Kidney glomerular epithelial cell (primary cell): ENCODE data around the gene KCNT1.

Experiments
- DNase-seq: peaks from one replicate; lab custom pipeline; 2025; lab: John Stamatoyannopoulos, UW

The KCNT1 gene

GRCh38 chr9:135747311-135747710 lies 45.3 kb downstream of the KCNT1 start:
- DNase-seq, result no peak

GRCh38 chr9:135748676-135749075 lies 46.7 kb downstream of the KCNT1 start:
- DNase-seq, result no peak

GRCh38 chr9:135749171-135750045 lies 47.4 kb downstream of the KCNT1 start:
- DNase-seq, result no peak

DNA sequence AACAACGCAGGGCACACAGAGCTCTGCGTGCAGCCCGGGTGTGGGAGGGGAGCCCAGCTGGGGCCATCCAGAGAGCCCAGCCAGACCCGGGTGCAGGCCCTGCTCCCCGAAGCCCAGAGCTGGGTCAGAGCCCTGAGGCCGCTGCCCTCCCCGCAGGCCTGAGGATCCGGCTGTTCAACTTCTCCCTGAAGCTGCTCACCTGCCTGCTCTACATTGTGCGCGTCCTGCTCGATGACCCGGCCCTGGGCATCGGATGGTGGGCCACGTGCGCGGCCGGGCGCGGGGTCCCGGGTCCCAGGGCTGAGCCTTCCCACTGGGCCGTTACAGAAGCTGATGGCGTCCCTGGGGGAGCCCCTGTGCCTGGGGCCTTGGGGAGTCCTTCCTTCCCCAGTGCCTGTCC lies 48.8 kb downstream of the KCNT1 start:
- DNase-seq, result no peak

DNA sequence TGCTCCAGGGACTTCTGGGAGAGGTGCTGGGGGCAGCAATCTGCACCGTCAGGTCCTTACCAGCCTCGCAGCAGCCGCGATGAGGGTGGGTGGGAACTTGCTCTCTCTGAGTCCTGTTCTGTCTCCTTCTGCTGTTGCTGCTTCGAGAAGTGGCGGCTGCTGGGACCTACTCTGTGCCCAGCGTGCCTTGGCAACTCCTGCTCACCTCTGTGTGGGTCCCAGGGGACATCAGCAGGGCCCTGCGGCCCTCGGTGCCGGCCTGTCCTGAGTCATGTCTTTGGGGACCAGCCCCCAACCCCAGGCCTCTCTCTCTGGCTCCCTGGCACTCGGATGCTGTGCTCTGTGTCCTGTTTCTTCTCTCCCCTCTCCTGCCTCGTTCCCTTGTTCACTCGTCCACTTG lies 49.5 kb downstream of the KCNT1 start:
- DNase-seq, result no peak

- no peak for DNase-seq
Measured at GRCh38 chr9:135752281-135753204, 50.6 kb downstream of the KCNT1 start.

DNA sequence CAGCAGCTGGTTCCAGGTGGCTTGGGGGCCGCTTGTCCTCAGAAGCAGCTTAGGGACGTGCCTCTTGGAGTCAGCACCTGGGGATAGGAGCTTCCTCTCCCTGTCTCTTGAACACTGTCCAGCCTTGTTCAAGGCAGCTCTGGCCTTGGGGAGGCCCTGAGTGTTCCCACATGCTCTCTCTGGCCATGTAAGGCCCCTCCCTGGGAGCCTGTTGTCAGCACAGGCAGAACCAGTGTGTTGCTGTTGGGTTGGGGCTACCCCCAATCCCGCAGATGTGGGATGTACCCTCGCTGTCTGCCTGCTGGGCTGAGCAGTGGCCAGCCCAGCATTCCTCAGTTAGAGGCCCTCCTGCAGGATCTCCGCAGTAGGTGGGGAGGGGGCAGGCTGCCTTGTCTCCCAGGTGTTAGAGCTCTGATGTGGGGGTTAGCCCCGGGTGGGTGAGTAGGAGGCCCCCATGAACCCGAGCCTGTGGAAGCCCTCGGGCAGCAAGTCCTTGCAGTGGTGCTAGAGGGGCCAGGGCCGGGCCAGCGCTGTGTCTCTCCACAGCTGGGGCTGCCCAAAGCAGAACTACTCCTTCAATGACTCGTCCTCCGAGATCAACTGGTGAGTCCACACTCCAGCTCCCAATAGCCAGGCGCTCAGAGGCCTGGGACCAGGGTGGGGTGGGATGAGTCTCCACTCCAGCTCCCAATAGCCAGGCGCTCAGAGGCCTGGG lies 51.6 kb downstream of the KCNT1 start:
- DNase-seq, result no peak

DNA sequence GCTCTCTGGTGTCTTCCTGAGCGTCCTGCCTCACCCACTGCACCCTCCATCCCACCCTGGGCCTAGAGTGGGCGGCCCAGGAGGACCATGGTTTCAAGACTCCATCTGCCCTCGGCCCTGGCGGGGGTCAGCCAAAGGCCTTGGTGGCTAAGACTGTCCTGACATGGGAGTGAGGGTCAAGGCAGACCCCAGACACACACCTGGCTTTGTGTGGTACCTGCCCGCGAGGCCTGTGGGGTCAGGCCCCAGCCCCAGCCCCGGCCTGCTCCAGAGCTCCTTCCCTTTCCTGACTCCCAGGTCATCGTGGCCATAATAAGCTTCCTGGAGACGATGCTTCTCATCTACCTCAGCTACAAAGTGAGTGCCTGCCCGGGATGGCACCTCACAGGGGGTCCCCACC lies 54.6 kb downstream of the KCNT1 start:
- no peak for DNase-seq

GRCh38 chr9:135757356-135757755 lies 55.4 kb downstream of the KCNT1 start:
- no peak for DNase-seq

DNA sequence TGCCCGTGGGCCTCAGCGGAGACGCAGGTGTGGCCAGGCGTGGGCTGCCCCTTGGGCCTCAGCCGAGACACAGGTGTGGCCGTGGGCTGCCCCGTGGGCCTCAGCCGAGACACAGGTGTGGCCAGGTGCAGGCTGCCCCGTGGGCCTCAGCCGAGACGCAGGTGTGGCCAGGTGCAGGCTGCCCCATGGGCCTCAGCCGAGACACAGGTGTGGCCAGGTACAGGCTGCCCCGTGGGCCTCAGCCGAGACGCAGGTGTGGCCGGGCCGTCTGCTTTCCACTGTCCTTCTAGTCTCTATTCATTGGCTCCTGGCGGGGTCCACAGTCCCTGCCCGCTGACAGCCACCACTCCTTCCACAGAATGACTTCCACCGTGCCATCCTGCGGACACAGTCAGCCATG lies 56.1 kb downstream of the KCNT1 start:
- DNase-seq, result no peak

DNA sequence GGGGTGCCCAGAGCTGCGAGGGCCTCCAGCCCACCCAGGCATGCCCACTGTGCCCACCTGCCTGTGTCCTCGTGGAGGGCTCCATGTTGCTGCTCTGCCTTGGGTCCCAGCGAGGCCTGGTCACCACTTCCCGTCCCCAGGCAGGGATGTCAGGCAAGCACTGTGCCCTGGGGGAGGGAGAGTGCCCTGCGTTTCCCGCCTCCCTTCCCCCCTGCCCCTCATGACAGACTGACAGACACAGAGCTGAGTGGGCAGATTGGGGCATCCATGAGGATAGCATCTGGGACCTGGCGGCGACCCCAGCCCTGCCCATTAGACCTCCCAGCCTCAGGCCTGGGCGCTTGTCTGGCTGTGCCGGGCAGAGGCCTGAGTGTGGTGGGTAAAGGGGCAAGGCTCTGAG lies 56.9 kb downstream of the KCNT1 start:
- DNase-seq, result no peak

DNA sequence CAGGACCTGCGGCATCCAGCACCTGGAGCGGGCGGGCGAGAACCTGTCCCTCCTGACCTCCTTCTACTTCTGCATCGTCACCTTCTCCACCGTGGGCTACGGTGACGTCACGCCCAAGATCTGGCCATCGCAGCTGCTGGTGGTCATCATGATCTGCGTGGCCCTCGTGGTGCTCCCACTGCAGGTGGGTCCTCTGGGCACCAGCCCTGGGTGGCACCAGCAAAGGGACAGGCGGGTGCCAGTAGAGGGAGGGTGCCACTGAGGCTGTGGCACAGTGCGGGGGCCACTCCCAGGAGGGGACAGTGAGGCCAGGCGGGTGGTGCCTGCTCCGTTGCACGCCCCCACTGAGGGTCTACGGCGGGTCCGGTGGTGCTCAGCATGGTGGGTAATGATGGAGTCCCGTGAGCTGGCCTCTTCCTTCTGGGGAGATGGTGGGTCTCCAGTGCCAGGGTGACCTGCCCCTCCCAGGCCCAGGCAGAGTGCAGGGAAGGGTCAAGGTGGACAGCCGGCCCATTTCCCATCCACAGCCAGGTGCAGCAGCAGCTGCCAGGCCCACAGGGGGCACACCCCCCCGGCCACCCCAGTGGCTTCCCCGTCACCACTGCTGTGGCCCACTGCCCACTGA lies 57.8 kb downstream of the KCNT1 start:
- no peak for DNase-seq

DNA sequence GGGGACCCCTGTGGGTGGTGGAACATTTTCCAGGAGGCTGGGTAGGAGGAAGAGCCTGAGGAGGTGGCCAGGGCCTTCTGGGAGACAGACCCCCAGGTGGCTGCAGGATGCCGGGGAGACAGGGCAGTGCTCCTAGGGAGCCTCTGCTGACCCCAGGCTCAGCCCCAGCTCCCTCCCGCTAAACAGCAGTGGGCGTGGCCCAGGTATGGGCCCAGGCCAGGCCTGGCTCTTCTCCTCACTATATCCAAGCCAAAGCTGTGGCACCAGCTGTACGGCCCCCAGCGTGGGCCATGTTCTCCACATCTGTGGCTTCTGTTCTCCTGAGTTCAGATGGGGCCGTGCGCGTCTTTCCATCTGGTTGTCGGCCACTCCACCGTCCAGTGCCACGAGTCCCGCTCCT lies 58.5 kb downstream of the KCNT1 start:
- no peak for DNase-seq

DNA sequence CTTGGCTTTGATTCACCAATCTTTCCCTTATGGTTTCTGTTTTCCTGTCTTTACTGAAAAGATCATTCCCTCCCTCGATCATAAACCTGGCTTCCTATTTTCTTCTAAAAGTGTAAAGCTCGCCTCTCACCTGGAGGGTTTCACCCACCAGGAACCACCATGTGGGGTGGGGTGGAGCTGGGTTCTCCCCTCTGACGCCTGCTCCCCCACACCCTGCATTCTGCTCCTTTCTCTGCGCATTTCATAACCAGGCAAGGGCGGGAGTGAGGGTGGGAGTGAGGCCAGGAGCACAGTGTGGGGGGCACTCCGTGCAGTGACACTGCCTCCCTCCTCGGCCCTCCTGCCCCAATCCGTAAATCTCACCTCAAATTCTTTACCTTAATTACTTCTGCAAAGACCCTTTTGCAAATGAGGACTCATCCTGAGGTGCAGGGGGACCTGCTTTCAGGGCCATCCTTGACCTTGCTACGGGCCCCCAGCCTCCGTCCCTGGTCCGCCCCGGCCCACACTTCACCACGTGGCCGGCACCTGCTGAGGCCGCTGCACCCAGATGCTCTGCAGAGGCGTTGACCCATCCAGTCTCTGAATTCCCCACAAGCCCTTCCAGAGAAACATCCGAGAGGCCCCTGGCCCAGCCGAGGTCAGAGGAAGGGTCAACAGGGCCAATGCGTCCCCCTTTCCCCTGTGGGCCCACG lies 59.3 kb downstream of the KCNT1 start:
- DNase-seq, result no peak

DNA sequence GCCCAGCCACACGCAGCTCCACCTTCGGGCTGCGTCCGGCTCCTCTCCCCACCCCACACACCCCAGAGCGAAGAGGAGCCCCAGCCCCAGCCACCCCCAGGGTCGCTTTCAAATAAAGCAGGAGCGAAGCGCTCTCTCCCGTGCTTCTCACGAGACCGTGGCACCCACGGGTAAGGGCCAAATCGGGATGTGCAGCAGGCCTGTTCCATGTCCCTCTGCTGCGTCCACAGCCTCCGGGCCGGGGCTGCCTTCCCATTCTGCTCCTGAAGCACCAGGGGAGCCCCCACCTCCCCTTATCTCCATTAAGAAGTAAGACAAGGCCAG lies 59.8 kb downstream of the KCNT1 start:
- no peak for DNase-seq

DNA sequence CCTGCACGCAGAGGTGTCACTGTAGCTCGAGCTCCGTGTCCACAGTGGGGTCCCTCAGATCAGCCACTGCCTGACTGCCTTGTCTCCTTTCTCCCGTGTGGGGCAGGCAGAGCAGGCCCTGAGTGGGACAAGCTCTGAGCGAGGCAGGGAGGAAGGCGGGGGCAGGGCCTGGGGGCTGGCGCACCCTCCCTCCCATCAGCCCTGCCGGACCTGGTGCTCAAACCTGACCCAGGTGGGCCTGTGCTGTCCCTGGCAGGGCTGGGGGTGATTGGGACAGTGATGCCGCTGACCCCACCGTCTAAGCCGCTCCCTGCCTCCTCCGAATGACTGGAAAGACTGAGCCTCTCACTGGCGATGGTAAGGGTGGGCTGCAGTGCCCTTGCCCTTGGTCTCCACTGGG lies 60.9 kb downstream of the KCNT1 start:
- no peak for DNase-seq

DNA sequence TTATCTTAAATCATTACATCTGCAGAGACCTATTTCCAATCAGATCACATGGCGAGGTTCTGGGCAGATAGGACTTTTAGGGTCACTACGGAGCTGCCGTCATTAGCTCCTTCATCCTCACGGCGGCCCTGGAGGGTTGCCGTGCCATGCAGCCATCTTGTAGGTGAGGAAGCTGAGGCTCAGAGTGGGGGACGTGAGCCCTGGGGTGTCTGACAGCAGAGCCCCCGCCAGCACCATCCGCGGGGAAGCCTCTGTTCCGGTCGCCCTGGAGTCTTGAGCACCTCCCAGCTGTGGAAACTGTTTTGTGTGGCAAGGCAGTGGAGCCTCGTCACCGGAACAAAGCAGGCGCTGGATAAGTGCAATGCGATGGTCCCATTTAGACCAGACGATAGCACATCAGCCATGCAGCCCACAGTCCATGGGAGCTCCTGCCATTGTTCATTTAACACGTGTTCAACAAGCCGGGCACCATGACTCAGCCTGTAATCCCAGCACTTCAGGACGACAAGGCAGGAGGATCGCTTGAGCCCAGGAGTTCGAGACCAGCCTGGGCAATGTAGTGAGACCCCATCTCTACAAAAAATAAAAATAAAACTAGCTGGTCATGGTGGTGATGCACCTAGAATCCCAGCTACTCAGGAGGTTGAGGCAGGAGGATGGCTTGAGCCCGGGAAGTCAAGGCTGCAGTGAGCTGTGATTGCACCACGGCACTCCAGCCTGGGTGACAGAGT lies 61.9 kb downstream of the KCNT1 start:
- no peak for DNase-seq

DNA sequence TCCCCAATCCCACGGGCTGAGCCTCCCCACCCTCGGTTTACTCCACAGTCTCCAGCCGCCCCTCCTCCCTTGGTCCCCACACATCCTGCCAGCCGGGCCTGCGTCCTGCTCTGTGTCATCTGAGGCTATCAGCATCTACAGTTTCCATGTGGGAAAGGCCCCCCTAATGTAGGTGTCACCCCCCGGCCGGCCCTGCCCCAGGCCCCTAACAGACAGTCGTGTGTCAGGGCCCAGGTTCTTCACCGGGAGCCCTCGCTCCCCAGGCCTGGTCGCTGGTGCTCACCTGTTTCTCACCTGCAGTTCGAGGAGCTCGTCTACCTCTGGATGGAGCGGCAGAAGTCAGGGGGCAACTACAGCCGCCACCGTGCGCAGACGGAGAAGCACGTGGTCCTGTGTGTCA lies 62.7 kb downstream of the KCNT1 start:
- no peak for DNase-seq

- DNase-seq, result no peak
Measured at GRCh38 chr9:135765416-135765815, 63.4 kb downstream of the KCNT1 start.

GRCh38 chr9:135766251-135766650 lies 64.3 kb downstream of the KCNT1 start:
- DNase-seq, result no peak

DNA sequence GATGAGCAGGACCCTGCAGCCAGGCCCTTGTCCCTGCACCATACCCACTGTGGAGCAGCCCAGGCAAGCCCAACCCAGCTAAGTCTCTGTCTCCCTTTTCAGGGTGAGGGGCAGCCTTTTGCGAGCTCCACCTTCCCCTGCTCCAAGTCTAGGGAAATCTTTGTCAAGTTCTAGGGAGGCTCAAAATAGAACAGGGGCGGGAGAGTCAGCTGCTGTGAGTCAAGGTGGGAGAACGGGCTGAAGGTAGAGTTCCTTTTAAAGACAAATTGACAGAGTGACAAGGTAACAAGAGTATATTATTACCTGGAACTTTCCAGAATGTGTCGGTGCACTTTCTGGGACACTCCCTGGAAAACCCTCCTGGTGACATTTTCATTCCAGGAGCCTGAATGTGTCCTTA lies 64.7 kb downstream of the KCNT1 start:
- no peak for DNase-seq
